GM11168 (cell line): ENCODE measurements around the gene GLDN.

Source experiments
- in situ Hi-C: fragments of 300-500 bp; cut with MboI; formaldehyde crosslinking; loops from one replicate; pipeline ENCODE4 v1.12.0; 2022; ENCODE audit warnings: low sequenced_read_pairs; ENCODE audit not compliant: unreplicated experiment

Gene GLDN

GRCh38 chr15:51353976-51354375 lies 12.5 kb downstream of the GLDN start:
- in situ Hi-C loops = no loop called here

- in situ Hi-C loops = no loop called here
Observed at GRCh38 chr15:51355096-51355495, 13.6 kb downstream of the GLDN start.

- in situ Hi-C loops = no loop called here
Observed at GRCh38 chr15:51356147-51356546, 14.7 kb downstream of the GLDN start.

- in situ Hi-C loops = no loop called here
Observed at GRCh38 chr15:51356983-51357382, 15.5 kb downstream of the GLDN start.

- in situ Hi-C loops = no loop called here
Observed at GRCh38 chr15:51359981-51360380, 18.5 kb downstream of the GLDN start.

- in situ Hi-C loops = no loop called here
Observed at GRCh38 chr15:51363383-51363782, 21.9 kb downstream of the GLDN start.

GRCh38 chr15:51365417-51365816 lies 24.0 kb downstream of the GLDN start:
- in situ Hi-C loops = no loop called here

GRCh38 chr15:51366071-51366470 lies 24.6 kb downstream of the GLDN start:
- in situ Hi-C loops = no loop called here

GRCh38 chr15:51366920-51367319 lies 25.5 kb downstream of the GLDN start:
- in situ Hi-C loops = no loop called here

- in situ Hi-C loops = no loop called here
Observed at GRCh38 chr15:51367322-51367976, 26.0 kb downstream of the GLDN start.

- in situ Hi-C loops = no loop called here
Observed at GRCh38 chr15:51368307-51368706, 26.9 kb downstream of the GLDN start.

- in situ Hi-C loops = no loop called here
Observed at GRCh38 chr15:51368751-51369450, 27.4 kb downstream of the GLDN start.

GRCh38 chr15:51369451-51369761 lies 28.0 kb downstream of the GLDN start:
- in situ Hi-C loops = no loop called here

GRCh38 chr15:51371266-51371665 lies 29.8 kb downstream of the GLDN start:
- in situ Hi-C loops = no loop called here

- in situ Hi-C loops = no loop called here
Observed at GRCh38 chr15:51374131-51374530, 32.7 kb downstream of the GLDN start.

- in situ Hi-C loops = no loop called here
Observed at GRCh38 chr15:51375966-51376640, 34.6 kb downstream of the GLDN start.

GRCh38 chr15:51377038-51377786 lies 35.8 kb downstream of the GLDN start:
- in situ Hi-C loops = no loop called here

- in situ Hi-C loops = no loop called here
Observed at GRCh38 chr15:51378406-51378805, 37.0 kb downstream of the GLDN start.

GRCh38 chr15:51379390-51379789 lies 37.9 kb downstream of the GLDN start:
- in situ Hi-C loops = no loop called here

GRCh38 chr15:51380999-51381806 lies 39.7 kb downstream of the GLDN start:
- in situ Hi-C loops = no loop called here
